NCI-H187 (cell line): Measurements from ENCODE around the gene CD300A.
A peak's percentile ranks its signal among the peaks of the same experiment; 100 is the strongest.

Experiments
- DNase-seq, 2 experiments: peaks; one replicate each; lab custom pipeline; 2025; lab: John Stamatoyannopoulos, UW

Gene CD300A

GRCh38 chr17:74466111-74466827, at the start of gene CD300A:
CD300A (plus strand) TSS chr17:74466634; CDS start chr17:74466704, 70 bp downstream.
- no peak for DNase-seq

- no peak for DNase-seq
Measured at GRCh38 chr17:74417178-74418045, 49.0 kb upstream of the CD300A start.

- DNase-seq: no peak
Measured at GRCh38 chr17:74419928-74420411, 46.5 kb upstream of the CD300A start.

GRCh38 chr17:74424117-74424516, 42.3 kb upstream of the CD300A start:
- no peak for DNase-seq

- no peak for DNase-seq
Measured at GRCh38 chr17:74424657-74425056, 41.8 kb upstream of the CD300A start.

GRCh38 chr17:74426551-74427047, 39.8 kb upstream of the CD300A start:
- DNase-seq: no peak

GRCh38 chr17:74427048-74427762, 39.2 kb upstream of the CD300A start:
- no peak for DNase-seq

- no peak for DNase-seq
Measured at GRCh38 chr17:74427763-74428153, 38.7 kb upstream of the CD300A start.

GRCh38 chr17:74429604-74430384, 36.6 kb upstream of the CD300A start:
- DNase-seq: no peak

GRCh38 chr17:74430385-74430705, 36.1 kb upstream of the CD300A start:
- DNase-seq: peak in 1 of 2 experiments; percentile 46

- DNase-seq: no peak
Measured at GRCh38 chr17:74430706-74431567, 35.5 kb upstream of the CD300A start.

GRCh38 chr17:74431568-74432423, 34.6 kb upstream of the CD300A start, which contains the start of gene GPRC5C:
GPRC5C (plus strand) TSS chr17:74432088; CDS start chr17:74439777, 7,689 bp downstream.
- peak; percentile 7 to 63 for DNase-seq

GRCh38 chr17:74432424-74432690, 34.1 kb upstream of the CD300A start:
- no peak for DNase-seq

GRCh38 chr17:74432766-74433391, 33.6 kb upstream of the CD300A start:
- DNase-seq: no peak

- no peak for DNase-seq
Measured at GRCh38 chr17:74433421-74434121, 32.9 kb upstream of the CD300A start.

GRCh38 chr17:74435775-74436359, 30.6 kb upstream of the CD300A start:
- DNase-seq: no peak

GRCh38 chr17:74437702-74438101, 28.7 kb upstream of the CD300A start:
- DNase-seq: no peak
